ENCODE results near the gene GJC2. TPM values are rescaled to one million over a fixed set of nuclear protein-coding genes. Genes with fewer than 3 reads are reported as not detected.
A peak's percentile ranks its signal among the peaks of the same experiment; 100 is the strongest.
"Not testable (repeated sequence)": the region's sequence is repeated elsewhere in the genome, so short reads cannot be mapped to it uniquely, and the experiment has no call there.

The GJC2 gene
- total RNA-seq, 1 experiment from 2014 or later: 0.31 TPM

- no peak for DNase-seq (ENCODE audit: low read depth)
Observed at GRCh38 chr1:228185641-228185965, 35.9 kb downstream of the GJC2 start.

GRCh38 chr1:228188249-228188648 is 38.5 kb downstream of the GJC2 start:
- DNase-seq (ENCODE audit: low read depth): not testable (repeated sequence)

GRCh38 chr1:228190182-228190581 is 40.5 kb downstream of the GJC2 start:
- no peak for DNase-seq (ENCODE audit: low read depth)

GRCh38 chr1:228190778-228191177 is 41.0 kb downstream of the GJC2 start:
- no peak for DNase-seq (ENCODE audit: low read depth)

- DNase-seq (ENCODE audit: low read depth): no peak
Observed at GRCh38 chr1:228194436-228194835, 44.7 kb downstream of the GJC2 start.

- no peak for DNase-seq (ENCODE audit: low read depth)
Observed at GRCh38 chr1:228194921-228195812, 45.4 kb downstream of the GJC2 start.

- no peak for DNase-seq (ENCODE audit: low read depth)
Observed at GRCh38 chr1:228197555-228198147, 47.9 kb downstream of the GJC2 start.

GRCh38 chr1:228198977-228199590 is 49.4 kb downstream of the GJC2 start:
- DNase-seq (ENCODE audit: low read depth): peak; percentile 23

GRCh38 chr1:228204958-228205357 is 55.2 kb downstream of the GJC2 start:
- DNase-seq (ENCODE audit: low read depth): no peak

GRCh38 chr1:228205526-228206436 is 56.1 kb downstream of the GJC2 start:
- DNase-seq (ENCODE audit: low read depth): no peak

- no peak for DNase-seq (ENCODE audit: low read depth)
Observed at GRCh38 chr1:228206582-228207351, 57.0 kb downstream of the GJC2 start.

GRCh38 chr1:228207381-228207810 is 57.7 kb downstream of the GJC2 start:
- DNase-seq (ENCODE audit: low read depth): no peak

- DNase-seq (ENCODE audit: low read depth): no peak
Observed at GRCh38 chr1:228207851-228208821, 58.4 kb downstream of the GJC2 start, which contains the start of gene OBSCN. OBSCN (plus strand) TSS chr1:228208044; CDS start chr1:228211784, 3,740 bp downstream.

- no peak for DNase-seq (ENCODE audit: low read depth)
Observed at GRCh38 chr1:228208831-228209551, 59.3 kb downstream of the GJC2 start.

Data from HT1080 (cell line).